Activated CD4-positive, alpha-beta T cell treated with anti-CD3 and anti-CD28 coated beads, Interleukin-2, amount 50 U/mL, for 16 hours (primary cell): ENCODE measurements around the gene KIF2A.
A peak's percentile ranks its signal among the peaks of the same experiment; 100 is the strongest.

Experiments used
- DNase-seq: peaks from one replicate; pipeline ENCODE4 v3.0.0-alpha.2; 2020

Gene KIF2A

GRCh38 chr5:62296998-62297397, 9.0 kb upstream of the KIF2A start:
- peak; percentile 62 for DNase-seq

- no peak for DNase-seq
Observed at GRCh38 chr5:62298118-62298517, 7.9 kb upstream of the KIF2A start.

- DNase-seq, result no peak
Observed at GRCh38 chr5:62299101-62299500, 6.9 kb upstream of the KIF2A start.

- no peak for DNase-seq
Observed at GRCh38 chr5:62299600-62299999, 6.4 kb upstream of the KIF2A start.

GRCh38 chr5:62305358-62305714, 670 bp upstream of the KIF2A start:
- no peak for DNase-seq

- DNase-seq, result no peak
Observed at GRCh38 chr5:62306323-62306895, 403 bp downstream of the KIF2A start.

- DNase-seq, result peak; percentile 67
Observed at GRCh38 chr5:62306896-62307689, 1.1 kb downstream of the KIF2A start.

- DNase-seq, result no peak
Observed at GRCh38 chr5:62308439-62308838, 2.4 kb downstream of the KIF2A start.

- DNase-seq, result no peak
Observed at GRCh38 chr5:62309107-62309506, 3.1 kb downstream of the KIF2A start.

GRCh38 chr5:62310426-62311143, 4.6 kb downstream of the KIF2A start:
- DNase-seq, result no peak

GRCh38 chr5:62312036-62312435, 6.0 kb downstream of the KIF2A start:
- no peak for DNase-seq

- DNase-seq, result no peak
Observed at GRCh38 chr5:62312674-62313073, 6.7 kb downstream of the KIF2A start.

GRCh38 chr5:62314213-62314830, 8.3 kb downstream of the KIF2A start:
- no peak for DNase-seq

- no peak for DNase-seq
Observed at GRCh38 chr5:62315376-62316175, 9.6 kb downstream of the KIF2A start.

- DNase-seq, result no peak
Observed at GRCh38 chr5:62316176-62316502, 10.1 kb downstream of the KIF2A start.

- DNase-seq, result no peak
Observed at GRCh38 chr5:62317810-62318209, 11.8 kb downstream of the KIF2A start.

GRCh38 chr5:62322484-62322883, 16.5 kb downstream of the KIF2A start:
- no peak for DNase-seq

GRCh38 chr5:62326302-62326701, 20.3 kb downstream of the KIF2A start:
- no peak for DNase-seq

GRCh38 chr5:62326702-62327101, 20.7 kb downstream of the KIF2A start:
- DNase-seq, result no peak

GRCh38 chr5:62327138-62328053, 21.4 kb downstream of the KIF2A start:
- no peak for DNase-seq

GRCh38 chr5:62328772-62329491, 22.9 kb downstream of the KIF2A start:
- no peak for DNase-seq
